HG03025 (cell line): Measurements from ENCODE around the gene TNNT3.

Source experiments
- ATAC-seq: cut with Tn5 transposase; IDR thresholded peaks from one replicate; pipeline ENCODE4 v1.9.1; 2021; ENCODE audit warnings: mild to moderate bottlenecking, moderate library complexity; ENCODE audit not compliant: unreplicated experiment, low FRiP score

TNNT3 gene

DNA sequence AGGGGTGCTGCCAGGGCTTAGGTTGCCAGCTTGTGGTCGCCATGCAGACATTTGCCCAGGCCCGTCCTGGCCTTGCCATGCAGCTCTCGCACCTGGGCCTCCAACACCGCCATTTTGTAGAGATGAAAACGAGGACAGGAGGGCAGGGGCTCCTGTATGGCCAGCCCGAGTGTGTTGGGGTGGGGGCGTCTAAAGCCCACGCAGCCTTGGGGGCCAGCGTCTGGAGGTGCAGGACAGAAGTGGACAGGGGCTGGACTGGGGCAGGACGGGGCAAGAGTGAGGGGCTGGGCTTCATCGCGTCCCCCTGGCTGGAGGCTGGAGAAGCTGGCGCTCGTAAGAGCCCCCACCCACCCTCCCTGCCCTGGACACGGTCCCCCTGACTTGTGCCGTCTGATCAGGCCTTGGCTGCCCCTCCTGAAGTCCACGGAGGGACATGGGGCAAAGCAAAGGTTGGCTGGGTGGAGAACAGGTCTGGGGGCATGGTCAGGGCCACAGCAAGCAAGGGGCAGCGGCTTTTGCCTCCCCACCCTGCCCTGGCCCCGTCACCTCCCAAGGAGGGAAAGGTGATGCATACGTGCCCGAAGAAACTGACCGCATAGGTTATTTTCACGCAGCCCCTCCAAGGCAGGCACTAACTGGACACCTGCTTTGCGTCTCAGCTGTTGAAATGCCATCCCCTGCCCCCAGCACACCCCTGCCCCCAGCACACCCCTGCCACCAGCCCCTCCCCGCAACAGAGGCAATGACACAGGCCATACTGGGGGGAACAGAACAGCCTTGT, 815 bp downstream of the TNNT3 start:
- no peak for ATAC-seq

DNA sequence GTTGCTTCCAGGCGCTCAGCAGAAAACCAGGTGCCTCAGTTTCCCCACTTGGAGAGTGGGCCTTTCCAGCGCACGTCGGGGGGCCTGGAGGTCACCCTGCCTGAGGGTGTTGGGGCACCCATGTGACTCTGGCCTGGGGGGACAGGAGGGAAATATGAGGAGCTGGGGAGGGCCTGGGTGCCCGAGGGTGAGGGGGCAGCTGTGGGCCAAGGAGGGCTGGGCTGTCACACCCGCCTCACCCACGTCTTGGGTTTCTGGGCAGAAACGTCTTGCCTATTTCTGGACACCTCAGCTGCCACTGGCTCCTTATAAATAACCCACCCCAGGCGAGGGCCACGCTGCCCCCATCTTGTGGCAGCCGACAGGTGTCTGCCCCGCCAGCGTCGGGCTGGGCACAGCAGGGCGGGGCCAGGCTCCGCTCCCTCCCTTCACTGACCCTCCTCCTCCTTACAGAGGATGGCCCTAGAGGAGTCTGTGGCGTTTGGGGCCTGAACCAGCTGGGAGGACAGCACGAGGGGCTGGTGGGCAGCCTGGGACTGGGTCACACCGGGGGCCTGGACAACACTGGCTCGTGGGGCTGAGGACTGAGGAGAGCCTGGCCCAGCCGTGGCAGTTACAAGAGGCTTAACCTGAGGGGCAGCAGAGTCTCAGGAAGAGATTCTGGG, 1.5 kb downstream of the TNNT3 start:
- no peak for ATAC-seq

GRCh38 chr11:1921574-1922141, 2.2 kb downstream of the TNNT3 start:
- no peak for ATAC-seq

DNA sequence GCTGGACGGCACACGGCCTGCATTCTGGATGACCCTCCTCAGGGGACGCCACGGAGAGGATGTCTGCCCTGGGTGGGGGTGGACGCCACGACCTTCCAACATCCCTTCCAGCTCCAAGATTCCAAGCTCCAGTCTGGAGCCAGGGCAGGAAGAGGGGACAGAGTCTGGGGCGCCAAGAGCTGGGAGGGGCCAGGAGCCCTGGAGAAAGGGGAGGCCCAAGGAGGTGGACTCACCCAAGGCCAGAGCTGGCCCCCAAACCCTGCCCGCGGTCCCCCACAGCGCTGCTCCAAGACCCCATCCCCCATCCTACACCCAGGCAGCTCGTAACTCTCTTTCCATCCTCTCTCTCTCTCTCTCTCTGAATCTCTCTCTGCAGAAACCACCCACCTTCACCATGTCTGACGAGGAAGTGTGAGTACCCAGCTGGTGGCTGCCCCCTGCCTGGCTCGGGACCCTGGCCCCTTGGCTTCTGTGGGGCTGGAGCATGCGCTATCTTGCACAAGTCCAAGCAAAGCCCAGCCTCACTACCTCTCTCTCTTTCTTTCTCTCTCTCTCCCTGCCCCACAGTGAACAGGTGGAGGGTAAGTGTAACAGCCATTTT, 3.1 kb downstream of the TNNT3 start:
- ATAC-seq, result no peak

DNA sequence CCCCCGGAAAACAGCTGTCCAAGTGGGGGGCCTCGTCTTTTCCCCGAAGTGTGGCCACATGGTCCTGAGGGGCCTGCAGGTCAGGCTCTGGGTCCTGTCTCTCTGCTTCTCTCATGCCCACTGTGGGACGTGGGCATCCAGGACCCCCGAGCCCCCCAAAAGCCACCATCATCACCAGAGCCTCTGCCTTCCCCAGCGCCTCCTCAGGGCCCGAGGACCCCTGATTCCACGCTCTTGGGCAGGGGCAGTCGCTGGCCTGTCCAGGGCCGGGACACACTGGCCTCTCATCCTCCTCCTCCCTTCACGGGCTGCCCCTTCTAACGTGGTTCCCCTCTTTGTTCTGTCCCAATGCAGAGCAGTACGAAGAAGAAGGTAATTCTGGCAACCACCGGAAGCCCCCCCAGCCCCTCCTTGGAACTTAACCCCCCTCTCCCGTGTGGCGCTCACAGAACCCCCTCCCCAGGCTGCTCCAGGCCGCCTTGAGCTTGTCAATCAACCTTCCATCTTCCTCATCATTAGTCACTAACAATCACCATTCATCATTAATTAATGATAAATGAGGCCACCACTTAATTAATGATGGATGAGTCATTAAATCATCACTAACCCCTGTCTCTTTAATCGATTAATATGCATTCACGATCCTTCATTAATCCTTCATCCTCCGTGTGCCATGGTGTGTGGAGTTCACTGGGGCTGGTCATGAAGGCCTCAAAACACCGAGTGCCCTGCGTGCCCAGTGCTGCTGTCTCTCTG, 3.9 kb downstream of the TNNT3 start:
- no peak for ATAC-seq

- ATAC-seq, result no peak
These were observed 4.7 kb downstream of the TNNT3 start for GRCh38 chr11:1924181-1924580.

DNA sequence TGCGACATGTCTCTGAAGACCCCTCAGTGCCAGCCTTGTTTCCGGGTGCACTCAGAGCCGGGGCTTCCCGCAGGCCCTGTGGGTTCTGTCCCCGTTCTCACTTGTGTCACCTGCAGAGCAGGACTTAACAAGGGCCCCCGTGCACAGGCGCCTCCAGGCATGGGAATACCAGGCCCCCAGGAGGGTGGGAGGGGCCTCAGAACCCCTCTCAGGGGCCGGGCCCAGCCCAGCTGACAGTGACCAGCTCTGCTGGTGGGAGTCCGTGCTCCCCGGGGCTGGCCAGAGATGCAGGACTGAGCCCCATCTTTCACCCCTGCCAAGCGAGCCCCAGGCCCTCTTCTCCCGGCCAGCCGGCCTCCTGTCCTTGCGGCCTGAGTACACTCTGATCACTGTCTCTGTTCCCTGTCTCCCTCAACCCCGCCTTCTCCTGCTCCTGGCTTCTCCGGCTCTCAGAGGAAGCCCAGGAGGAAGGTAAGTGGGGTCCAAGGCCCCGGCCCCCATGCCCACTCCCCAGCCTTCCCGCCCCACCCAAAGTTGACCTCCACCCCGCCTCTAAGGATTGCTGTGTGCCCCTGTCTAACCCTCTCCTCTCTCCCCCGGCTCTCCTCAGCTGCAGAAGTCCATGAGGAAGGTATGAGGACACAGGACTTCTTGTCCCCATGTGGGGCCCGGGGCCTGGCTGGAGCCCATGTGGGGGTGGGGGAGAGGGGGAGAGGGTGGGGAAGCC, 5.3 kb downstream of the TNNT3 start:
- ATAC-seq, result no peak

DNA sequence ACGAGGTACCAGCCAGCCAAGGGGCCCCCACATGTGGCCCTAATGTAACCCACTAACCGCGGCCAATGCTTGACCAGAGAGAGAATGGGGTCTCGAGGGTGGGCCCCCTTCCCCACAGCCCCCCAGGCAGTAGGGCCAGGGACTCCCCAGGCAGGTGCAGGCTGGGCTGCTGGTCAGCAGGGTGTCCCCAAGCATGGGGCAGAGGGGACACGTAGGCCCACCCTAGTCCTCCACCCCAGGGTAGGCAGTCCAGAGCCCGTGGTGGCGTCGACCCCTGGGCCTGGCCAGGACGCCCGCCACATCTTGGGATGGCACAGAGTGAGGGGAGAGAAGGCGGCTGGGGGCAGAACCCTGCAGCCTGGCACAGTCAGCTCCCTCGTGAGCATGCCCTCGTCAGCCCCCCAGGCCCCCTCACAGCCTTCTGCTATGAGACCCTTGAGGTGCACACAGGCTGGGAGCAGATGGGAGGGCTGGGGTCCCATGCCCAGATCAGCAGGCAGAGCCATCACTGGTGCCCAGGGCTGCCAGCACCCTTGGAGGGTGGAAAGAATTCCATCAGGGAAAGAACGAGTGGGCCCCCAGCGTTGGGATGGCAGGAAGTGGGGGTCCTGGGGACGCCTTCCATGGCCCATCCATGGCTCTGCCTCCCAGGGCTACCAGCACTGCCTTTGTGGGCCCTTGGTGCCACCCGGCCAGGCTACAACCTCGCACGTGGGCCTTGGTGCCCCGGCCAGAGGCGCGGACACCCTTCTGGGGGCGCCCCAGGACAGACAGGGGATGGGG, 6.1 kb downstream of the TNNT3 start:
- no peak for ATAC-seq

GRCh38 chr11:1926156-1927025, 6.9 kb downstream of the TNNT3 start:
- ATAC-seq, result no peak

- ATAC-seq, result no peak
These were observed 7.7 kb downstream of the TNNT3 start for GRCh38 chr11:1927026-1927847.

GRCh38 chr11:1927848-1928469, 8.5 kb downstream of the TNNT3 start:
- ATAC-seq, result no peak

GRCh38 chr11:1928470-1928890, 9.0 kb downstream of the TNNT3 start:
- no peak for ATAC-seq

DNA sequence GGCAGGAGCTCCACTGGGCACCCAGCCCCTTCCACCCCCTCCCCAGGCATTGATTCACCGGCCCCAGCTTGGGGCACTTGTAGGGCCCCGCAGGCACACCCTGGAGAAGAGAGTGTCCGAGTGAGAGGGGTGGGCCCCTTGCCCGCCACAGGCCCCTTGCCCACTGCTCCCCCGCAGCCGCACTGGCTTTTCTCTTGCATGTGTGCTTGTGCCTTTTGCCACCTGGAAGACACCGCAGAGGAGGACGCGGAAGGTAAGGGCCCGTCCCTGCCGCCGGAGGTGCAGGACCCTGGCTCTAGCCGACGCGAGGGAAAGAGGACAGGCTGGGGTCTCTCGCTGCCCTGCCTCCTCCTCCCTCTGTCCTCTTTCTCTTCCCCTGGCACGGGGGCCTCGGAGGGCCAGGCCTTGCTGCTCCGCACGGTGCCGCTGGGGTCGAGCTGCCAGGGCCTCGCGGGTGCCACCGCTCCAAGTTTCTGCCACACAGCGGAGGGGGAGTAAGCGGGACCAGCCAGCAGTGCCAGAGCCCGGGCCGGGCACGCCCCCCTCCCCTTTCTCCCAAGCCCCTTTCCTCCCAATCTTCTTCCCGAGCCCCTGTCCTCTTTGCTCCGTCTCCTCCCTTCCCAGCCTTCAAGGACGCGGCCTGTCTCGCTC, 9.5 kb downstream of the TNNT3 start:
- no peak for ATAC-seq

DNA sequence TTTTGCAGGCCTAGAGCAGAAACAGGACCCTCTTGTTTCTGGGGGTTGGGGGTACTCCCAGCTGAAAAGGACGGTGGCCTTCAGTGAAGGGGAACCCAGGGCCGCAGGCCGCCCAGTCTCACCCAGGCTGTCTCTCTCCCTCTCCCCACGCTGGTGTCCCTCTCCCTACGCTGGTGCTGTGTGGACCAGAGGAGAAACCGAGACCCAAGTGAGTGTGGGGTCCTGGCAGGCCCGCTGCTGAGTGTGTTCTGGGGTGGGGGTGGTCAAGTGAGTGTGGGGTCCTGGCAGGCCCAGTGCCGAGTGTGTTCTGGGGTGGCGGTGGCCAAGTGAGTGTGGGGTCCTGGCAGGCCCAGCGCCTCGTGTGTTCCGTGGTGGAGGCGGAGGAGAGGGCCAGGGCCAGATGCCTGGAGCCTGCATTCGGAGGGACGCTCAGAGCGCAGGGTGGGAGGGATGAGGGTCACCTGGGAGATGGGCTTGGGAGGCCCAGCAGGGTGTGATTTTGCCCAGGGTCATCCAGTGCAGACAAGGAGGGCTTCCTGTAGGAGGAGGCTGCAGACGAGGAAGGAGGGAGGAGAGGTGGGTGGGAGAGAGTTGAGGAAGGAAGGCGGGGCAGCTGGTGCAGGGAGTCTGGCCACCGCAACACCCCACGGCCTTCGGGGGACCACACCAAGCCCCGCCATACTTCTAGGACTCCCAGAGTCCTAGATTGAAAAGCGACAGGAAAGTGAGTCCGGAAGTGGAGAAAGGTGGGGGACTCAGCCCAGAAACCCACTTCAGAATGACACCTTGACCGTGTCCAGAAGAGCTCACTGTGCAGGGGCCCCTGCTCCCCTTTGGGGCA, 10.3 kb downstream of the TNNT3 start:
- no peak for ATAC-seq

GRCh38 chr11:1930462-1930830, 10.9 kb downstream of the TNNT3 start:
- no peak for ATAC-seq
